ENCODE data around the gene PACSIN2.
"Not testable (repeated sequence)": the region's sequence is repeated elsewhere in the genome, so short reads cannot be mapped to it uniquely, and the experiment has no call there.

PACSIN2 gene

DNA sequence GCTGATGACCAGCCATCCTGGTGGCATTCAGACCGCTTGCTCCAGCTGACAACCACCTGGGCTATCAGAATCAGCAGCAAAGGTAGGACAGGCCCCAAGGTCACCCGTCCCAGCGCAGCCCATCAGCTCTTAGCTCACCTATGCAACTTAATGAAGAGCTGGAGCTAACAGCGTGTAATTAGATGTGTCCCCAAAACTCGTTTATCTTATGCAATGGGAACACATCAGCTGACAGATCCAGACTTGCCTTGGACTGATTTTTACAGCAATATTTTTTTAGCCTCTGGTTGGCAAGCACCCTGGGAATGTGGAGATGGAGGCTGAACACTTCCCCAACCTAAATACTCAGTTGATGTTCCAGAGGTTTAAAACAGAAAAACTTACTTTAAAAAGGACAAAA, 76.0 kb downstream of the PACSIN2 start:
- no peak overlapping the region for H3K4me3 ChIP-seq (ENCODE audit: control insufficient read depth, low read depth, low read length)
- DNase-seq (ENCODE audit: low read depth): no peak
- TF ChIP-seq, protein P1, sequence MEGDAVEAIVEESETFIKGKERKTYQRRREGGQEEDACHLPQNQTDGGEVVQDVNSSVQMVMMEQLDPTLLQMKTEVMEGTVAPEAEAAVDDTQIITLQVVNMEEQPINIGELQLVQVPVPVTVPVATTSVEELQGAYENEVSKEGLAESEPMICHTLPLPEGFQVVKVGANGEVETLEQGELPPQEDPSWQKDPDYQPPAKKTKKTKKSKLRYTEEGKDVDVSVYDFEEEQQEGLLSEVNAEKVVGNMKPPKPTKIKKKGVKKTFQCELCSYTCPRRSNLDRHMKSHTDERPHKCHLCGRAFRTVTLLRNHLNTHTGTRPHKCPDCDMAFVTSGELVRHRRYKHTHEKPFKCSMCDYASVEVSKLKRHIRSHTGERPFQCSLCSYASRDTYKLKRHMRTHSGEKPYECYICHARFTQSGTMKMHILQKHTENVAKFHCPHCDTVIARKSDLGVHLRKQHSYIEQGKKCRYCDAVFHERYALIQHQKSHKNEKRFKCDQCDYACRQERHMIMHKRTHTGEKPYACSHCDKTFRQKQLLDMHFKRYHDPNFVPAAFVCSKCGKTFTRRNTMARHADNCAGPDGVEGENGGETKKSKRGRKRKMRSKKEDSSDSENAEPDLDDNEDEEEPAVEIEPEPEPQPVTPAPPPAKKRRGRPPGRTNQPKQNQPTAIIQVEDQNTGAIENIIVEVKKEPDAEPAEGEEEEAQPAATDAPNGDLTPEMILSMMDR (IDR thresholded peaks at IDR 0.05; ENCODE audit: control insufficient read depth, insufficient read depth, low read depth, low read length, missing control alignments): no peak

DNA sequence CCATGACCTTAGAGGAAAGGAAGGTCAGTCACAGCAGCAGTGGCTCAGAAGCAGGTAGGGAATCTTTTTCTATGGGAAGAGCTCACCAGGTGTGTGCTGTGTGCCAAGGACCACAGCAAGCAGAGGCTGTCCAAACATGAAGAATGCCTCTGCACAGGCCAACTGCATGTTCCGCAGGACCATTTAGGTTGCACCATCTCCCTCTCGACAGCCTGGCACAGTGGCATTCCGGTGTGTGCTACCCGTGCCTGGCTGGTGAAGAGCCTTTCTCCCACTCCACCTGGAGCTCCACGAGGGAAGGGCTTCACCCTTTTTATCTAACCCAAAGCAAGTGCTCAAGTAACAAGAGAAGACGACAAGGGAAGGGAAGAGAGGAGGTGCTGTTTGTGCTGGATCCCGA, 76.5 kb downstream of the PACSIN2 start:
- no peak for DNase-seq (ENCODE audit: low read depth)
- TF ChIP-seq, protein P1 (IDR thresholded peaks at IDR 0.05; ENCODE audit: control insufficient read depth, insufficient read depth, low read depth, low read length, missing control alignments): no peak
- no peak overlapping the region for H3K4me3 ChIP-seq (ENCODE audit: control insufficient read depth, low read depth, low read length)

DNA sequence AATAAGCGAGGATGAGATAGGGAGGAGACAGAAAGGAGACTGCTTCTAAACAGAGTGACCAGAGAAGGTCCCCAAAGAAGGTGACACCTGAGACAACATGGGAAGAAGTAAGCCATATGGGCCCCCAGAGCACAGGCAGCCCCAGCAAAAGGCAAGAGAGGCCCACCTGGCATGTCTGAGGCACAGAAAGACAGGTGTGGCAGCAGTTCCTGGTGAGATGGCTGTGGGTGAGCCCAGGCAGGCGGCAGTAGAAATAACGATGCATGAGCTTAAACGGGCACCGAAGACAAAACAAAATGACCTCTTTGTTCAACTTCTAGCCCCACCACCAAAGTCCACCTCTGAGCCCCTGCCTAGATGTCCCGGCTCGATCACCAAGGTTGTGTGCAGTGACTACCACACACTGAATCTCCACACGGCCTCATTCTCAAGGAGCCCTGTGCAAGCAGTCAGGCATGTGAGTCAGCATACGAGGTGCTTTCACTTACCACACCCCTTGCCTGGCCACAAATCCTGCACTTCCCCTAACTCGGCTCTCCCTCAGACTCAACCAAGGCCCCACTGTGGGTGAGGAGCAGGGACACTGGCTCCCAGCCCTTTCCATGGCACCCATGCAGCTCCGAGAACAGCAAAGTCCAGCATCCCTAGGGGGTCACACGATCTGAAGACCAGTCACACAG, 77.6 kb downstream of the PACSIN2 start:
- no peak overlapping the region for H3K4me3 ChIP-seq (ENCODE audit: control insufficient read depth, low read depth, low read length)
- TF ChIP-seq, protein P1 (IDR thresholded peaks at IDR 0.05; ENCODE audit: control insufficient read depth, insufficient read depth, low read depth, low read length, missing control alignments): no peak
- peak; percentile 51 for DNase-seq (ENCODE audit: low read depth)

DNA sequence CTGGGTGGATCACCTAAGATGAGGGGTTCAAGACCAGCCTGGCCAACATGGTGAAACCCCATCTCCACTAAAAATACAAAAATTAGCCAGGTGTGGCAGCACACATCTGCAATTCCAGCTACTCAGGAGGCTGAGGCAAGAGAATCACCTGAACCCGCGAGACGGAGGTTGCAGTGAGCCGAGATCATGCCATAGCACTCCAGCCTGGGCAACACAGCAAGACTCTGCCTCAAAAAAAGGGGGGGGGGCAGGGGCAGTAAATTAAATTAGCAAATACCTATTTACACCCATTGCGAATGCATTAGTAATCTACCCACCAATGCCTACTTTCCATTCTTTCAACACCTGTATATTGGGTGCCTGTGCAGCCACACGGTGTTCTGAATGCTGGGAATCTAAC, 78.3 kb downstream of the PACSIN2 start:
- not testable (repeated sequence) for DNase-seq (ENCODE audit: low read depth); H3K4me3 ChIP-seq (ENCODE audit: control insufficient read depth, low read depth, low read length)

DNA sequence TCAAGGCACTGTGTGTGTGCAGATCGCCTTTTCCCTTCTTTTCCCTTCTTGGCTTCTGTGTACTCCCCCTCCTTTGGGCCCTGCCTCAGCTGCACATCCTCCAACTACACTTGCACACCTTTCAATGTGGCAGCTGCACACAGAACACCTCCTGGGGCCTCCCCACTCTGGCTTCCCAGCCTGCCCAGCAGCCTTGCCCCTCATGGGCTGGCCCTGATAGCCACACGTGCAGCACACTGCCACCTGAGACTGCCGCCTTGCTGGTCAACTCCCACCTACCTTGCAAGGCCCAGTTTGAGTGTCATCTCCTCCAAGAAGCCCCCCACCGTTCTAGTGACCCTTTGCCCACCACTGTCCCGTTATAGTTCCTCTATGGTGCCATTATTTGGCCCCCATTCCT, 80.6 kb downstream of the PACSIN2 start:
- no peak for DNase-seq (ENCODE audit: low read depth)
- H3K4me3 ChIP-seq (ENCODE audit: control insufficient read depth, low read depth, low read length): no peak overlapping the region
- TF ChIP-seq, protein P1 (IDR thresholded peaks at IDR 0.05; ENCODE audit: control insufficient read depth, insufficient read depth, low read depth, low read length, missing control alignments): no peak

DNA sequence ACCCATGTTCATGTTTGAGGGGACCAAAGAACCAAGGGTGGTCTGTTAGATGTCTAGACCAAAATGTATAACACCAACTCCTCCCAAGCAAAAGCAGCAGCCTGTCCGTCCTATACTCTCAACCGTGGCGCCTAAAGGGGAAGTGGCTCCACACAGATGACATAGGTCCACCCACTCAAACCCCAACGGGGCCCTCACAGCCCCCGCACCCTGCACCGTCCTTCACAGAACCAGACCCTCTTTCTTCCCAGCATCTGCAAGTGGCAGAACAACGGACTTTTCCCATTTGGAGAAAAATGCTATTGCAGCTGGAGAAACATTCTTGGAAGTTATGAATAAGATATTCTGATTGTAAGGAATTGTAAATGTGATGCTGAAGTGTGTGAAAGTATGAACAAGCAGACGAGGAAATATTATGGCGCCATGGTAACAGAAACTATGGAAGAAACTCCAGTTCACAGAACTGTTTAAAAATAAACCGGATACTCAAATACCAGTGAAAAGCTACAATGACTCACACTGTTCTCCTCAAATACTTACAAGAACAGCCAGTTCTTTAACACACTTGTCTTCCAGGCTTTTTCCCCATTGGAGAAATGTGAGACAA, 81.4 kb downstream of the PACSIN2 start:
- peak; percentile 80 for DNase-seq (ENCODE audit: low read depth)
- H3K4me3 ChIP-seq (ENCODE audit: control insufficient read depth, low read depth, low read length): peak overlapping the region; percentile 32
- TF ChIP-seq, protein P1 (IDR thresholded peaks at IDR 0.05; ENCODE audit: control insufficient read depth, insufficient read depth, low read depth, low read length, missing control alignments): no peak

DNA sequence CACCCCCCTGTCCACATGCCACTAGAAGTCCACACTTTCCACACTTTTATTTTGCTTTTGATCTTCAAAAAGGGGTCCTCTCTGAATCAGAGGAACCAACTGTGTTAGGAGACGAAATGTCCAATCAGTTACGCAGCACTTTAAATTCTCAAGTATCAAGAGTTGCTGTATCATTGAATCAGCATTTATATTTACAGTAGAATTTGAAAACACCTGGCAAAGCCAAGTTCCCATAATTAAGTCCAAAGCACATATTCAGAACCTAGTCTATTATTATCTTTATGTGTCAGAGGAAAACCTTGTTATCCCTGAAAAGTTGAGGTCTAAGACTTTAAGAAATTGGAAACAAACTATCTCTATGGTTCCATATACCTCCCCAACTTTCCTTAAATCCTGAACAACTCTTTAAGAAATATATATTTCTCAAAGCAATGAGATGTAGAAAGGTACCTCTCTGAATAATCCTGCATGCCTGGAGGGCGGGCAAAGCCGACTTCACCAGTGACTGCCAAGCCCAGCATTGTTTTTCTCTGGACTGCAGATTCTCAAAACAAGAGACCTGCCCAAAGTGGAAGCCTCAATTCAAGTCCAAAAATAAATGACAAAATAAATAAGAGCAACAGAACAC, 82.0 kb downstream of the PACSIN2 start:
- TF ChIP-seq, protein P1 (IDR thresholded peaks at IDR 0.05; ENCODE audit: control insufficient read depth, insufficient read depth, low read depth, low read length, missing control alignments): no peak
- no peak overlapping the region for H3K4me3 ChIP-seq (ENCODE audit: control insufficient read depth, low read depth, low read length)
- no peak for DNase-seq (ENCODE audit: low read depth)
